Islet precursor cell (in vitro differentiated cells): Measurements from ENCODE around the gene TLE3.

Source experiments
- DNase-seq: peaks from one replicate; pipeline ENCODE4 v3.0.0-alpha.2; 2018

The TLE3 gene

GRCh38 chr15:70060993-70061305, 36.8 kb downstream of the TLE3 start:
- DNase-seq = no peak

- no peak for DNase-seq
Measured at GRCh38 chr15:70060214-70060992, 37.3 kb downstream of the TLE3 start.

- DNase-seq = no peak
Measured at GRCh38 chr15:70059476-70060213, 38.1 kb downstream of the TLE3 start.

DNA sequence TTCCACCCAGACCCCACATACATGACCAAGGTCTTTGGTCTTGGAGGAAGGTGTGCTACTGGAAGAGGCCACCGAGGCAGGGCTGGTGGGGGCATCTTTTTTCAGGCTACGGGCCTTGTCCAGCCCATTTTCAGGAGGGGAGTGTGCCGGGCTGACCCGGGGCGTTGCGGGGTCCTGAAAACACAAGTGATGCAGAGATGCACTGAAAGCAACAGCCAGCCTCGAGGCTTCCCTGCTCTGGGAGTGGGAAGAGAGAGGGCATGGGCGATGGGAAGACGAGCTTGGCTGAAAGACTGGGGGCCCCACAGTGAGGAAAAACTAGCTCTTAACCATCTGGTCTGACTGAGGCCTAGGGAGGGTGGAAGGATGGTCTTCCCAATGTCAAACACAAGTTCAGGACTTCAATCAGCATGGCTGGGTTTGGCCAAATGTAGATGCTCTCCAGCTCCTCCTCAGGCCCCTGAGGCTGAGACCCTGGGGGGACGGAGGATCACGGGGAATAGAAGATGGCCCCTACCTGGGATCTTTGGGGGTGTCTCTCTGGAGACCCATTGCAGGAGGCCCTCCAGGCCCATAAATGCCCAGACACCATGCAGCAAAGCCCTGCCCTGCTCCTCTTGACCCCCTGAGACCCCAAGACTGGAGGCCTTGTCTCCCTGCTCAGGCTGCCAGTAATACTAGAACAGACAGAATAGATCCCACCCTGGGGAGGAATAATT, 38.9 kb downstream of the TLE3 start:
- no peak for DNase-seq

DNA sequence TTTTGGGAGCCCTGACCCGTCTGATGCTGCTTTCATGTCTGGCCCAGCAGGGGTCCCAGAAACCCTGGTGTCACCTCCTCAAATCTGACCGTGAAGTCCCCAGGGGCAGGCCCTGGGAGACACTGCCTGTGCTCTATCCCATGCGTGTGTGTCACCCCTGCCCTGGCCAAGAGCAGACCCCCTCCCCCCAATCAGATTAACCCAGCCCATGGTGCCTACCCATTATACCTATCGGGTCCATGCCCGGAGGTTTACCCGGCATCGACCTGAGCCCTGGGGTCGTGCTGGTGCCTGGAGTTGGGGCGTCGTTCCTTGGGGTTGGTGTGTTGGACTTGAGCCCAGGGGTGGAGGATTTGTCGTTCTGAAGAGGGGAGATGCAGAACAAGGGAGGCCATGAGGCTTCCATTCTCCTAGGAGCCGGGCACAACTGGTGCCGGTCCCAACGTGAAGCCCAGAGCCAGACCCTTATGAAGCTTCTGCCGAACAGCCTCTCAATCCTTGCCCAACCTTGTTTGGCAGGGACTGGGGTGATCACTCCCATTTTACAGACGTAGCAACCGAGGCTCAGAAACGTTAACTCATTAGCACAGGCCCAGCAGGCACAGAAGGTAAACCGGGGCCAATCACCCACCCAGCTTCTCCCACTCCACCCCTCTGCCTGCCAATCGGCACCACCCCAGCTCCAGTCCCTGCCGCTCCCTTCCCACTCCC, 39.6 kb downstream of the TLE3 start:
- DNase-seq = no peak

DNA sequence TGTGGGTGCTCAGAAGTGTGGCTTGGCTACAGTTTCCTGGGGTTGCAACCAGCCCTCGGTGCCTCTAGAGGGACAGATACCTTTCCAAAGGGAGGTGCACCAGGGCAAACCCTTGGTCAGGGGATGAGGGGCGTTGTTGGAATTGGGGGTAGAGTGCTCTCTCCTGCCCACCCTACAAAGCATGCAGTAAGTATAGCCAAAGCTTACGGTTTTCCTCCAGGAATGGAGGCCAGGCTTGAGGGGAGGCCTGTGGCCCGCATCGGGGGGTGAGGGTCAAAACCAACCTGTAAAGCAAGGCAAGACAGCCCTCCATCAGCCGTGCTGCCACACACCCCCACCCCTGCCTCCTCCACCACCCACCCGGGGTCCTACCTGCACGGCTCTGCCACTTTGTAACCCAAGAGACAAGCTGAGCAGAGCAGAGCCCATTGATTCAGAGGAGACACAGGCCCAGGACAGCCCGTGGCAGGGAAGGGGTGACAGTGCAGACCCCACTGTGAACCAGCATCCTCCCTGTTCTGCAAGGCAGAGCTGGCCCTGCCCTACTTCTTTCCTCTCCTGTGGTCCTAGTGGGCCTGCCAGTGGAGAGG, 41.5 kb downstream of the TLE3 start:
- no peak for DNase-seq

DNA sequence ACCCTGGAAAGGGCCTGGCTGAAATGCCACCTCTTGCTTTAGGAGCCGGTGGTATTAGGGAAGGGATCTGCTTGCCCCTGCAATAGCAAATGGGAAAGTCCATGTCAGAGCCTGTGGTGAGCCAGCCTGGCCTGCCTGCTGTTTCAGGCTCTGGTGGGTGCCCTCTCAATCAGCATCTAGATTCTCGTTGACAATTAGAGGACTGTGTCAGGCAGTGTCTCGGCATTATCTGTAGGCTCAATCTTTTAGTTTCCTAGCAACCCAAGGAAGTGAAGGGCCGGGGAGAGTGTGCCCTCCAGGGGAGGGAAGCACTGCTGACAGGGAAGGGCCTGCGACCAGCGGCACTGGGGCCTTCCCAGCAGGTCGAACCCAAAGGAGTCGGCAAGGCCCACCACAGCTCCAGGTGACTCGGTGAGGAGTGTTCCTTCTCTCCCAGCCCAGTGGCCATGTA, 42.1 kb downstream of the TLE3 start:
- peak; percentile 91 for DNase-seq

DNA sequence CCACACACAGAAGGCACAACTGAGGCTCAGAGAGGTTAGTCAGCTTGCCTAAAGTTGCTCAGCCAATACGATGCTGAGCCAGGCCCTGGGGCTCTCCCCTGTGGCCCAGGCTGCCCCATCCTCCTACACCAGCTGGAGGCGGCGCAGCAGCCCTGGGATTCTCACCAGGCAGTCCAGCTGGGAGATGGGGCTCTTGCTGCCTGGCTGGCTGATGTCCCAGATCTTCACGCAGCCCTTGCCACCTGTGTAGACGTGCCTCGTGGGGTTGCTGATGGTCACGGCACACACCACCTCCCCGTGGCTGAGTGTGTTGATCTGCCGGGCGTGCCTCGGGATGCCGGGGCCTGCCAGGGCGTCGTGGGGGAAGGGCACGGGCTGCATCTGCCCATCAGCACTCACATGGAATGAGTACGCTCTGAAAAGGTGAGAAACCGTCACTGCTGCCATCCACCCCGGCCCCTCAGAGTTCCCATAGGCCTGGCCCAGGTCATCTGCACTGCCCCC, 42.8 kb downstream of the TLE3 start:
- DNase-seq = no peak

DNA sequence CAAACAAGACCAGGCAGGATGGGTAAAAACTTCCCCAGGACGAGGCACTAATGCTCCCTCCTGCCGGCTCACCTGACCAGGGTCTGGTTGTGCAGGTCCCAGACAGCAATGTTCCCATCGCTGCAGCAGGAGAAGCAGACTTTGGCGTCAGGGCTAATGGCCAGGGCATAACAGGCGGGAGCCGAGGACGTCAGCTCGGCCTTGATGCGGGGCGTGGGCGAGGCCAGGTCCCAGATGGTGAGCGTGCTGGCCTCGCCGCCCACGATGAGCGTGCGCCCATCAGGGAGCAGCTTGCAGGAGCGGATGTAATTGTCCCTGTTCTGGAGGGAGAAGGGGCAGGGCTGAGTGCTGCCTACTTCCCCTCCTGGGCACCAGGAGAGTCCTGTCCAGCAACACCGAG, 43.4 kb downstream of the TLE3 start:
- no peak for DNase-seq

DNA sequence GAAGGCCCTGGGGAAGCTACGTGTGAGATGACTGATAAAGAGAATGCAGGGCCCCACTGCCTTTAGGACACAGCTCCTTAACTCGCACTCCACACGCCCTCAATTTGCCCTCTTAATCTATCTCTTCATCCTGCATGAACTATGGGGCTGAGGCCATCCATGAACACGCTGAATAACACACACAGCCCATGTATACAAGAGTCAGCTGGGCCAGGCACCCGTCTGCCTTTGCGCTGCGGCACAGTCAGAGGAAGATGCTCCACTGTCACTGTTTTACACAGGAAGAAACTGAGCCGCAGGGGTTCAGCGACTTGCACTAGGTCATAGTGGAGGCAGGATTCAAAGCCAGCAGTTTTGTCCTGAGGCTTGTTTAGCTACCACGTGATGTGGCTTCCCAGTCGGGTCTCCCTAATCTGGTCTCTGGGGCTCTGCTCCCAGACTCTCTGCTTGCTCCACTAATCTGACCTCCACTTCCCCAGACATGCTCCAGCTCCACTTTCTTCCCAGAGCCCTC, 43.9 kb downstream of the TLE3 start:
- no peak for DNase-seq

- no peak for DNase-seq
Measured at GRCh38 chr15:70053001-70053715, 44.6 kb downstream of the TLE3 start.

- DNase-seq = no peak
Measured at GRCh38 chr15:70051948-70052633, 45.6 kb downstream of the TLE3 start.

DNA sequence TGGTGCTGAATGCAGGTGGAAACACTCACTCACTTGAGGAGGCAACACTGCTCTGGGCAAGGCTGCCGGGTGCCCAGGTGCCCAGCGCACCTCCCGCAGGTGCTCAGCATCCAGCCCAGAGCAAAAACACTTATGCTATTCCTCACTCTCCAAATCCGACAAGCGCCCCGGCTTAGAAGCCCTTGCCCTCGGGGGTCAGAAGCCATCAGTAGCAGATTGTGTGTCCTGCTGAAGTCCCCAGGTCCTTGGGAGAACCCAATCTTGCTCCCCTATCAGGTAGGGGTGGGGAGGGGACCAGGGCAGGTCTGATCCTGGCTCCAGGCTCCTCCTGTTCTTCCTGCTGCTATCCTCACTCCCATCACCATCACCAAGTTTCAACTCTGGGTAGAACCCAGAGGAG, 46.7 kb downstream of the TLE3 start:
- DNase-seq = no peak

DNA sequence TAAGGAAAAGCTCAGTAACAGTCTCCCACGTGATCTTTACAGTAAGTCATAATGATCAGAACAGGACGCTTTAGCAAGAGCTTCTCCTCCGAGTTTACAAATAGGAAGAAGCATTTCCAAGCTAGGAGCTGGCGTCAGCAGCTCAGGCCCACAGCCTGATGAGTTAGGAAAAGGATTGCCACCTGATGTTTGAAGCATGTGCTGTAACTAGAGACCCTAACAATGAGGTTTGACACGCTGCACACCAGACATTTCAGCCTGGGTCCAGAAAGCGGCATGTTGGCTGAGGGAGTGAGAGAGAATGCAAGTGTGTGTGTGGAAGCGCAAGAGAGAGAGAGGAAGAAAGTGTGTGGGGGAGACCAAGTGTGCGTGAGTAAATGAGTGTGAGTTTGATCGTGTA, 47.3 kb downstream of the TLE3 start:
- DNase-seq = no peak

DNA sequence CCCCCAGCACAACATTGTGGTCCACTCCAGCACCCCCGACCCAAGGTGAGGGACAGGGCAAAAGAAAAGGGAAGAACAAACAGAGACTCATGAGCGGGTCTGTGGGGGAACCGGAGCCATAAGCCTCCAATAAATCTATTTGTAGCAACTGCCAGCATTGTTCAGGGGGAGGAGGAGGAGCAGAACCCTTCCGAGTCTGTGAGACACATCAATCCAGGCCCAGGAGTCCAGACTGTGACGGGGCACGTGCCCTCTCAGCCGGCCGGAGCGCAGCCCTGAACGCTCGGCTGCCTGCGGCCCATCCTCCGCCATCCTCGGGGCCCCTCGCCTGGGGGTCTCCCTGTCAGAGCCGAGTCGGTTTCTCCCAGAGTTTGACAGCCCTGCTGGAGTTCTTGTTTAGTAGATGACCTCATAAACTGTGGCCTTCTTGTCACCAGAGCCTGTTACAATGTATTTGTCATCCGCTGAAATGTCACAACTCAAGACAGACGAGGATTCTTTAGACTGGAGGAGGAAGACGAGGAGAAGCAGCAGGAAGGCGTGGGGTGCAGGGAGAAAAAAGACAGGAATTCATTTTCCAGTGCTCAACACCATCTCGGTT, 47.9 kb downstream of the TLE3 start:
- DNase-seq = no peak

DNA sequence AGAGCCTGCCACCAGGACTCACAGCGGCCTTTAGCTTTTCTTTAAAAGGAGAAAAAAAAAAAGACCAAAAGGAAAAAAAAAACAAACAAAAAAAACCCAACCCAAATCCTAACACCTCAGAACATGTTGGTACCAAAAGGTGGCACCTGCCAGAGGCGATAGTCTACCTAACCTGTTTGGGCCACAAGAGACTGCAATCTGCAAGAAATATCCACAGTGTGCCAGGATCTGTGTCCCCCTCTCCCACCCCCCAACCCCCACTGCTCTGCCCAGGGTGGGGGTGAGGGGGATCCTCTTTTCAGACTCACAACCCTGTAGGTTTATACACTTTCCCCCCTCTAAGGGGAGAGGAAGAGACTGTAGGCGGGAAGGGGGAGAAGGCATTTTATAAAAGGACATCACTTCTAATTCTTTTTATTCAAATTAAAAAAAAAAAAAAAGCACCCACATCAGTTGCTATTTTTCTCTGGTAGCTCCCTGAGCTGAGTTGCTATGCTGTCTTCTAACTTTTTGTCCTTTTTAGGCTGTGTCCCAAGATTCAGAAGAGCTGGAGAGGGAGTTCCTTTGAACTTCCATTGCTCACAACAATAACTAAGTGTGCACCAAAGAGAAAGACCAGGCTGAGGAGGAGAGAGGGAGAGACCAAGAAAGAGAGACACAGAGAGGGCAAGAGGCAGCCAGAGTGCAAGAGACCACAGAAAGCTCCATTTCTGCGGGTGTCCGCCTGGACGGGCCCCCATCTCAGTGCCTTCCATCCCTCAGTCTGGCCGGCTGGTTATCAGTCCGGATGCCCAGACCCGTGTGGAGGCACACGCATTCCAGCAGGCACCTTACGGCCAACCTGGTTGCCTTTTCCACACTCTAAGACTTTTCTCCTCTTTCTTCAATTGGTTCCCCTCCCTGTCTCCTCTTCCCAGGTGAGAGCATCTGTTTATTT, 48.9 kb downstream of the TLE3 start:
- no peak for DNase-seq

GRCh38 chr15:70048198-70048565, 49.5 kb downstream of the TLE3 start:
- DNase-seq = no peak

- no peak for DNase-seq
Measured at GRCh38 chr15:70047386-70048197, 50.1 kb downstream of the TLE3 start.
